Spleen (tissue), 7 donors: ENCODE measurements around the gene TRIO.
"Not testable (repeated sequence)": the region's sequence is repeated elsewhere in the genome, so short reads cannot be mapped to it uniquely, and the experiment has no call there.

Experiments used
- POLR2A ChIP-seq, 3 donors: fragments of 450-650 bp; IDR thresholded peaks; one replicate each; pipeline ENCODE4 v1.5.1; 2017; ENCODE audit warnings: antibody characterized with exemption in 3 of 3, mild to moderate bottlenecking in 1 of 3
- POLR2AphosphoS5 ChIP-seq, 3 donors: sonication (generic); formaldehyde crosslinking; IDR thresholded peaks; one replicate each; pipeline ENCODE4 v1.5.1; 2017; ENCODE audit warnings: antibody characterized with exemption in 3 of 3
- TF ChIP-seq, protein P1 (sequence below), 11 experiments: fragments of 200-600 bp in 7 of 11; fragments of 450-650 bp in 4 of 11; sonication (generic) in 4 of 11; IDR thresholded peaks in 8 of 11; conservative IDR thresholded peaks in 3 of 11; 1 replicate in 7 of 11; 2 replicates in 4 of 11; pipeline versions ENCODE4 v1.4.0 to v1.8.0; 2016 to 2021; ENCODE audit warnings: antibody characterized with exemption in 11 of 11, inconsistent platforms in 4 of 11, mild to moderate bottlenecking in 1 of 11
- donor health status: DM: no; HTN: no; CAD: no; lungs with moderate emphysema.
- donor health status: DM: no; HTN: no; CAD: no.
- donor health status: DM: no; HTN: no; CAD: no.

DNA sequence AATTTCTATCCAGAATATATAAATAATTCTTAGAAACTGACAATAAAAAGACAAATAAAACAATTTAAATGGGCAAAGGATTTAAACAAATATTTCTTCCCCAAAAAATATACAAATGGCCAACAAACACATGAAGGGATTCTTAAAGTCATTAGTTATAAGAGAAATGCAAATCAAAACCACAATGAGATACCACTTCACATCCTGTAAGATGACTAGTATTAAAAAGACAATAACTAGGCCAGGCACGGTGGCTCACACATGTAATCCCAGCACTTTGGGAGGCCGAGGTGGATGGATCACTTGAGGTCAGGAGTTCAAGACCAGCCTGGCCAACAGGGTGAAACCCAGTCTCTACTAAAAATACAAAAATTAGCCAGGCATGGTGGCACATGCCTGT is 45.8 kb upstream of the TRIO start:
- TF ChIP-seq POLR2A, POLR2AphosphoS5 (IDR thresholded peaks at IDR 0.05): not testable (repeated sequence)
- TF ChIP-seq, protein P1, sequence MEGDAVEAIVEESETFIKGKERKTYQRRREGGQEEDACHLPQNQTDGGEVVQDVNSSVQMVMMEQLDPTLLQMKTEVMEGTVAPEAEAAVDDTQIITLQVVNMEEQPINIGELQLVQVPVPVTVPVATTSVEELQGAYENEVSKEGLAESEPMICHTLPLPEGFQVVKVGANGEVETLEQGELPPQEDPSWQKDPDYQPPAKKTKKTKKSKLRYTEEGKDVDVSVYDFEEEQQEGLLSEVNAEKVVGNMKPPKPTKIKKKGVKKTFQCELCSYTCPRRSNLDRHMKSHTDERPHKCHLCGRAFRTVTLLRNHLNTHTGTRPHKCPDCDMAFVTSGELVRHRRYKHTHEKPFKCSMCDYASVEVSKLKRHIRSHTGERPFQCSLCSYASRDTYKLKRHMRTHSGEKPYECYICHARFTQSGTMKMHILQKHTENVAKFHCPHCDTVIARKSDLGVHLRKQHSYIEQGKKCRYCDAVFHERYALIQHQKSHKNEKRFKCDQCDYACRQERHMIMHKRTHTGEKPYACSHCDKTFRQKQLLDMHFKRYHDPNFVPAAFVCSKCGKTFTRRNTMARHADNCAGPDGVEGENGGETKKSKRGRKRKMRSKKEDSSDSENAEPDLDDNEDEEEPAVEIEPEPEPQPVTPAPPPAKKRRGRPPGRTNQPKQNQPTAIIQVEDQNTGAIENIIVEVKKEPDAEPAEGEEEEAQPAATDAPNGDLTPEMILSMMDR (IDR thresholded peaks at IDR 0.05 in 8 of 11, conservative IDR thresholded peaks at IDR 0.05 in 3 of 11) = not testable (repeated sequence)
